ENCODE results near the gene CLUH. TPM values are rescaled to one million over a fixed set of nuclear protein-coding genes. Genes with fewer than 3 reads are reported as not detected.

Gene CLUH
- 10 to 100 TPM; 41.1 to 68.0 (median 47.7) TPM for polyA plus RNA-seq (ENCODE audit: insufficient read length in 4 of 4)

DNA sequence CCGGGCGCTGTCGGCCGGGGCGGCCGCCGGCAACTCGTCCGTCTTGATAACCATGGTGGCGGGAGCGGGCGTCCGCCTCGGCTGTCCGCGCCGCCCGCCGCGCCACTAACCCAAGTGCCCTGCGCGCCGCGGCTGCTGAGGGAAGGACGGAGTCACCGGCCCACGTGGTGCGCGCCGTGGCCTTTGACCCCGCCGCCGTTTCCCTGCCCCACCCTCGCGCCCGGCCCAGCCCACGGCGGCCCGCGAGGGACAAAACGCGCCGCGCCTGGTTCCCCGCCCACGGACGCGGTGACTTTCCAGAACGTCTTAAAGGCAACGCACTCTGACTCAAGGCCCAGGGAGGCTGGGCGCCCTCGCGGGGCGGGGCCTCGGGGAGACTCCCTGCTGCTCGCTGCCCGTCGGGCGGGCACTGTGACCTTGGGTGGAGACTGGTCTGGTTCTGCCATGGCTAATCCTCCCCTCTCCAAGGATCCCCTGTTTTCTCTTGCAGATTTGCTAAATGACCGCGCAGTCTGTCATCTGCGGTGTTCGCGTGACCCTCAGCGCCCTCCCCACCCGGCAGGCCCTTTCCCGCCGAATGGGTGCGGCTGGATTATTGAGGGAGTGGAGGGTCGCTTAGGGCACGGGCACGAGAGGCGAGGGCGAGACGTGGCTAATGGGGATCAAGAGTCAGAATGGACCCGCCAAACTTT is at the start of gene CLUH:
CLUH (minus strand) TSS at position 157 of the 692 bp plus-strand sequence; CDS start at position 54, 103 bp downstream.
- peak; percentile 82 to 91 (median 88) for DNase-seq (ENCODE audit: low read depth in 4 of 4, low spot score in 2 of 4)

GRCh38 chr17:2758870-2759269 is 47.3 kb upstream of the CLUH start:
- no peak for DNase-seq (ENCODE audit: low read depth in 4 of 4, low spot score in 2 of 4)

DNA sequence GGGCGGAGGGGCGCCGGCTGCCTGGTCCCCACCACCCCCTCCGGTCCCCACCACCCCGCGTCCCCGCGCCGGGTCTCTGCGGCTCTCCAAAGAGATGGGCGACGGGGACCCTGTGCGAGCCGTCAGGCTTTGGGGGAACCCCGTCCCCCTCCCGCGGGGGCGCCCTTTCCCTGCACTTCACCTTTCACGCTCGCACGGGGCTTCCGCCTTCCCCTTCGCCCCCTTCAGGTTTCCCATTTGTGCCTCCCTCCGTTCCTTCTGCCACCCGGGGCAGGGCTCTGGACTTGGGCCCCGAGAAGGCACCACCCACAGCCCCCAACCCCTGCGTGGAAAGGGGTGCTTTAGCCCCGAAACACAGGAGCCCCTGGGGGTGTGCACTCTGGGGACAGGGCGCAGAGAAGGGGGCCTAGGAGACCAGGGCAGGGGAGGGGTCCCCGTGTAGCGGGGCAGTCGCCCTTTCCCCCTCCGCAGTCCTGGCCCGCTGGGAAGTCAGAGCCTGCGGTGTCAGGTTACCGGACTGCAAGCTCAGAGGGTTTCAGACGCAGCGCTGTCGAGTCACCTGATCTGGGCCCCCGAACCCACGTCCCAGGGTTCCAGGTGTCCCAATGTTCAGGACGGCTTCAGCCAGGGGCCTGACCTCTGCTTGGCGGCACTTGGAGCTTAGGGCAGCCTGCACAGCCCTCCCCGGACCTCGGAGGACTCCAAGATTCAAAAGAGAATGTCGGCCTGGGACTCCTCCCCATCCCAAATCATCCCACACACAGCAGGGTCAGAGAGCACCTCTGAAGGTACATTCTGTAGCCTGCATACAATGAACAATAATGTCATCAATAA is 44.5 kb upstream of the CLUH start:
- DNase-seq (ENCODE audit: low read depth in 4 of 4, low spot score in 2 of 4), result no peak

DNA sequence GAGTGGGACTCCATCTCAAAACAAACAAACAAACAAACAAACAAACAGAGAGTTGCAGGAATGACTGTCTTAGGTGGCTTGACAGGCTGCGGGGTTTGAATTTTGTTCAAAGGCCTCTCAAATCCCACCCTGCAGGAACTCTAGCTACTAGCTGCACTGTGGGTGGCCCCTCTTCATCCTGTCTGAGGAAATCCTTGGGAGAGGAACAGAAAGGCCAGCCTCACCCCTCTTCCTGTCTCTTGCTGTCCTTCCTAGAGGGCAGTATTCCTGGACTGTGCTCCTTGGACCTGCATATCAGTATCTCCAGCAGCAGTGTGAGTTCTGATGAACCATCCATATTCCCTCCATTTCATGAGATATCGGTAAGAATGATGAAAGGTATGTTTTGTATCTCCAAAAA is 39.9 kb upstream of the CLUH start:
- DNase-seq (ENCODE audit: low read depth in 4 of 4, low spot score in 2 of 4), result no peak

- DNase-seq (ENCODE audit: low read depth in 4 of 4, low spot score in 2 of 4), result no peak
Measured at GRCh38 chr17:2750721-2751120, 39.2 kb upstream of the CLUH start.

DNA sequence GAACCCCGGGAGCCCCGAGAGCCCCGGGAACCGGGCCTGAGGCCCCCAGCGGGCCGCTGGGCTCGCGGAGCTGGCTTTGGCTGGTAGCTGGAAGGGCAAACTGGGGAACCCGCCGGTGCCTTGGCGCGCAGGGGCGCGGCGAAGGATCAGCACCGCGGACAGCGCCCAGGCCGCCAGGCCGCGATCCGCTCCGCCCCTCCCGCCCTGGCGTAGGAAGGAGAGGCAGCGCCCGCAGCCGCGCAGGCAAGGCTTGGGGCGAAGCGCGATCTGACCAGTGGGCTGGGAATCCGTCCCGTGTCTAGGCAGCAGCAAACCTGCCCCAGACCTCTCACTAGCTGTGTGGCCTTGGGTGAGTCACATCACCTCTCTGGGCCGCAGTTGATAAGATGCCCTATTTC is 38.2 kb upstream of the CLUH start:
- peak; percentile 27 to 62 (median 50) for DNase-seq (ENCODE audit: low read depth in 4 of 4, low spot score in 2 of 4)

DNA sequence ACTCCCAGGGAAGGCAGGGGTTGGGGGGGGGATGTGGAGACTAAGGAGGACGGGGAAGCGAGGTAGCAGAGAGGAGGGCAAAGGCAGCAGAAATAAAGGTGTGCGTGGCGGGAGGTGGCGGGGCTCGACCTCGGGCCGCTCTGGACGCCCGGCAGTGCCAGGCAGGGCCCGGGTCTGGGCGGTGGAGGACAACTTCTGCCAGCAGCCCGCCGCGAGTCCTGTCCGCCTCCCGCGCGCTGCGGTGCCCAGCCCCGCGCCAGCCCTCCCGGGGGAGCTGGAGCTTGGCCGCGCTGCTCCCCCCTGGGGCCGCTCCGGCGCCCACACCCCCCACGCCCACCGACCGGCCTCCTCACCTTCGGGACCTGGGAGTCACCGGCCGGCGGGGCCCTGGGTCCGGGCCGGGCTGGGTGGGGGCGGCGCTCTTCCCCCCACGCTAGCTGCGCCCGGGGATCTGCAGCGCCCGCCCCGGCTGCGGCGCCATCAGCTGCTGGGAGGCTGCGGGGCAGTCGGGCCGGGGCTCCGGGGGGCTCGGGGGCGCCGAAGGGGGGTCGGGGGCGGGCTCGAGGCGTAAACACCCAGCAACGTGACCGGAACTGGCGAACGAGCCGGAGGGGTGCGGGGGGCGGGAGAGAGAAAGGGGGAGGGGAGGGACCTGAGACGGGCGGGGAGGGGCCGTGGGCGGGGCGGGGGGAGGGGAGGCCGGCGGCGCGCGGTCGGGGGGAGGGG is 37.7 kb upstream of the CLUH start, which contains the start of gene CCDC92B:
CCDC92B (minus strand) TSS at position 595 of the 726 bp plus-strand sequence. CDS start 14,507 bp downstream, outside the sequence.
- no peak for DNase-seq (ENCODE audit: low read depth in 4 of 4, low spot score in 2 of 4)

DNA sequence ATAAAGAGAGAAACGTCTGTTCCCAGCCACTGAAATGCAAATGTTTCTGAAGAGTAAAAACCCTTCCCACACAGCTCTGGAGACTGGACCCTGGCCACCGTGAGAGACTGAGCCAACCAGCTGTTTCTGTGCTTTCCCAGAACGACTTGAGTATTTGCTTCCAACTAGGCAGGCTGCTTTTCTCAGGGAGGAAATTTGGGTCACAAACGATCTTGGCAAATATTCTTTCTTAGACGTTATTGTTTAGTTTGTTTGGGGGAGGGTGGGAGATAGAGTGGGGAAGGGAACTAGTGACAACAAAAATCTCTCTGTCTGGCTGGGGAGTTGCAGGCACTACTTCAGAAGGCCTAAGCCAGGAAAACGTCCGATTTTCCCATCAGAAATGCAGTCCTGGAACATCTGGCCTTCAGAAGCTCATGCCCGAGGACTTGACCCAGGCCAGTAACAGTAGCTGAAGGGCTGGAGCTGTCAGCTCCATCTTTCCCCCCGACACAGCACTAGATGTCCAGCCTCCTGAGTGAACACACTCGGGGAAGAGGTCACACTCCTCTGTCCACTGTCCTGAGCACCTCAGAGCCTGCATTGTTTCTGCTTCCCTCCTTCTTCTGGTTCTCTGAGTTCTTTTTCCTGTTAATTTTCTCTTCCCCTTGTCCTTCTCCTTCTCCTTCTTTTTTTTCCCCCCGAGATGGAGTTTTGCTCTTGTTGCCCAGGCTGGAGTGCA is 33.9 kb upstream of the CLUH start:
- no peak for DNase-seq (ENCODE audit: low read depth in 4 of 4, low spot score in 2 of 4)

DNA sequence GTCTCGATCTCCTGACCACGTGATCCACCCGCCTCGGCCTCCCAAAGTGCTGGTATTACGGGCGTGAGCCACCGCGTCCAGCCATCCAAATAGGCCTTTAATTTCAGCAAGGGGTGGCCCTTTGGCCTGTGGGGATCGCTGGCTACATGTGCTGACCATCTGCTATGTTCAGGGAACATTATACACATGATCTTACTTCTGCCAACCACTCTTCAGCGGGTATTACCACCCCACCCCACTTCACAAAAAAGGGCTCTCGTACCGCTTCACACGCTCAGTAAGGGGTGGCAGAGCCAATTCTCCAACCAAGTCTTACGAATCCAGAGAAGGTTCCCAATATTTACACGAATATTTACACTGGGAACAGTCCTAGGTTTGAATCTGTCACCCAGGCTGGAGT is 26.1 kb upstream of the CLUH start:
- no peak for DNase-seq (ENCODE audit: low read depth in 4 of 4, low spot score in 2 of 4)

GRCh38 chr17:2736956-2737355 is 25.4 kb upstream of the CLUH start:
- DNase-seq (ENCODE audit: low read depth in 4 of 4, low spot score in 2 of 4), result no peak

DNA sequence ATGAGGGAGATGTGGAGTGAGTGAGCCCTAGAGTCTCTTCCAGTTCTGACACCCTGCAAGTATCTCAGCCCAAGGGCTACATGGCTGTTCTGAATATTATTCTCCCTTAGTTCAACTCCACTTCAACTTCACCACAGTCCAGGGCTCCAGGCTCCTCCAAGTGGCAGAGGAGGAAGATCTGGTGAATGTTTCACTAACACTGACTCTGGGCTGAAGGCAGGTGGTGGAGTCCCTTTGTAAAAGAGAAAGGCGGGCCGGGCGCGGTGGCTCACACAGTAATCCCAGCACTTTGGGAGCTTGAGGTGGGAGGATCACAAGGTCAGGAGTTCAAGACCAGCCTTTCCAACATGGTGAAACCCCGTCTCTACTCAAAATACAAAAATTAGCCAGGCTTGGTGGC is 24.3 kb upstream of the CLUH start:
- DNase-seq (ENCODE audit: low read depth in 4 of 4, low spot score in 2 of 4), result no peak

DNA sequence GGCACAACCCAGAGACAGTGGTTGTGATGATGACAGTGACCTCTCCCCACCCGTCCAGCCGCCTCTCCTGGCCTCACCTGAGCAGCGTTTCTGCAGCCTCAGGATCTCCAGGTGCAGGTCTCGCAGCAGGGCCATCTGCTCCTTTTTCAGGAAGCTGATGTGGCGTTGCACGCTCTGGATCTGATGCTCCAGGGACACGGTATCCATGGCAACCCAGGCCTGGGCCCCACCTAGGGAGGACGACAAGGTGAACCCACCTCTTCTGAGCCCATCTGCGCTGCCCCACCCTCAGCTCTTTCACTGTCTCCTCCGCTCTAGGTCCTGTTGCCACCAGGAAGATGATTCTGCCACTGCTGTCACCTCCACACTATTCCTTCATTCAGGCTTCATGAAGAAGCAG is 23.4 kb upstream of the CLUH start:
- no peak for DNase-seq (ENCODE audit: low read depth in 4 of 4, low spot score in 2 of 4)

- DNase-seq (ENCODE audit: low read depth in 4 of 4, low spot score in 2 of 4), result no peak
Measured at GRCh38 chr17:2731807-2732206, 20.2 kb upstream of the CLUH start.

DNA sequence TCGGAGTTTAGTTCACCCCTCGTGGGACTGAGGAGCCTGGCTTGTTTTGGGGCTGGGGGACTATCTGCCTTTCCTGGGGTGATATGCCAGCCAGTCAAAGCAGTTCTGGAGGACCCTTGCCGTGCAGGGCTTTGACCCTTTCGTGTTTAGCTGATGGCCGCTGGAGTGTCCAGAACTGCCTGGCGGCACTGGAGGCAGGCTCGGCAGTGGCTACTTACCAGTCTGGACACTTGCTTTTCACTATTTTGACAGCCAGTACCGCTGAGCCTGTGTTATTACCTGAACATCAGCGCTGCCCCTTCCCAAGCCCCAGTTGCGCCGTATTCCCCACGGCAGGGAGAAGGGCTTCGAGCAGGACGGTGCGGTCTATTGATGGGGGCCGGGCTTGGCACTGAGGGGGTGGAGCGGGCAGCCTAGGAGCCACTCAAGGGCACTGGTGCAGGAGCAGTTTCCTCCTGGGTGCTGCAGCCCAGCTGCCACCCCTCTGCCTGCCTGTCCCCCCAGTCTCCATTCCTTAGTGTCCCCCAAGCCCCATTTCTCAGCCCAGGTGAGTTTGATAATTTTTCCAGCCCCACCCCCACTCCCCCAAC is 19.3 kb upstream of the CLUH start:
- DNase-seq (ENCODE audit: low read depth in 4 of 4, low spot score in 2 of 4), result no peak

- DNase-seq (ENCODE audit: low read depth in 4 of 4, low spot score in 2 of 4), result no peak
Measured at GRCh38 chr17:2724784-2725164, 13.2 kb upstream of the CLUH start.

GRCh38 chr17:2723997-2724783 is 12.6 kb upstream of the CLUH start:
- no peak for DNase-seq (ENCODE audit: low read depth in 4 of 4, low spot score in 2 of 4)

GRCh38 chr17:2723505-2723996 is 12.0 kb upstream of the CLUH start:
- no peak for DNase-seq (ENCODE audit: low read depth in 4 of 4, low spot score in 2 of 4)

DNA sequence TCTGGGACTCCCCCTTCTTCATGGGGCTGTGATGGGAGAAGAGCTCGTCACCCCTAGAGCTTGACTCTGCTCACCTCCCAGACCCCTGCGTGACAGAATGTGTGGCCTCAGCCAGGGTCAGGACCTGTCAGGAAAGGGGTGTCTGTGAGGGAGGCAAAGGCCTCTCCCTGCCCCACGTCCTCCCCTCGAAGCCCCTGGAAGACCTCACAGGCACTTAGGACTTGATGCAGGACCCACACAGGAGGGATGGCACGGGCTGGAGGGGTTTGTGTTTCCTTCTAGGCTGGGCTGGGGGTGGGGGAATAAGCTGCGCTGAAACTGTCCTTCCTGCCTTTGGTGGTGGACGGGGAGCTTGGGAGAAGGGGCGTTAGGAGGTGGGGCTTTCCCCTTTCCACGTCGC is 11.0 kb upstream of the CLUH start:
- DNase-seq (ENCODE audit: low read depth in 4 of 4, low spot score in 2 of 4), result no peak

GRCh38 chr17:2721603-2722002 is 10.0 kb upstream of the CLUH start:
- DNase-seq (ENCODE audit: low read depth in 4 of 4, low spot score in 2 of 4), result no peak
